Measurements from ENCODE around the gene XIST.
"Not testable (repeated sequence)": the region's sequence is repeated elsewhere in the genome, so short reads cannot be mapped to it uniquely, and the experiment has no call there.

Gene XIST

DNA sequence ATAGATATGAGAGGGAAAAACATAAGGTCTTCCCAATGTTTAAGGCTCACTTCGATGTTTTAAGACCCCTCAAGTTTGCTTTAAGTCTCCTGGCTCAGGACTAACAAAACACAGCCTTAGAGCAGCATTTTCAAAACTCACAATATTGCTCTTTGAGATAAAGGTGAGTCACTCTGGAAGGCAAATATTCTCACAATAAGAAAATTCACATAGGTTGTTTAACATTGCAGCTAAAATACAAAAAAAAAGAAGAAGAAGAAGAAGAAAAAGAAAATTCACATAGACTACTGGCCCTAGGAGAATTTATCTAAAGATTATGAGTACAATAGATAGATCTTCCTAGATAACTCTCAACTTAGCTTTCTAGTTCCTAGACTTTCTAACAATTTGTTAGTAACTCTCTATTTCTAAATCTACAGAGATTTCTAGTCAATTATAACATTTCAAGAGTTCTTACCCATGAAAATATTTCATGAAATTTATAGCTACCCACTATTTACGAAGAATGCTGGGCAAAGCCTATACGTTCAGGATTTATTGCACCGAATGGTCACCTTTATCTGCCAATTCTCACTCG lies 22.5 kb downstream of the XIST start:
- no peak overlapping the region for H3K4me3 ChIP-seq (ENCODE audit: low read depth in 1 of 5, low read length in 5 of 5)
- peaks cover 0 to 3% (median 0%) of the 10 kb centered on the region in 5 donors for H3K4me1 ChIP-seq (ENCODE audit: control insufficient read depth in 5 of 5, insufficient read depth in 5 of 5, low read length in 5 of 5)
- no peak overlapping the region for H3K9ac ChIP-seq (ENCODE audit: low read length in 5 of 5)
- no peaks in the 10 kb centered on the region for H3K27me3 ChIP-seq (ENCODE audit: control insufficient read depth in 5 of 5, insufficient read depth in 4 of 5, low read length in 5 of 5)
- H3K27ac ChIP-seq (ENCODE audit: low read depth, low read length), result no peak overlapping the region
- no peaks in the 10 kb centered on the region for H3K9me3 ChIP-seq (ENCODE audit: control insufficient read depth in 5 of 5, low read length in 5 of 5)
- peaks cover 33 to 58% (median 43%) of the 10 kb centered on the region in 5 donors for H3K36me3 ChIP-seq (ENCODE audit: control insufficient read depth in 5 of 5, insufficient read depth in 5 of 5, low read length in 5 of 5)

DNA sequence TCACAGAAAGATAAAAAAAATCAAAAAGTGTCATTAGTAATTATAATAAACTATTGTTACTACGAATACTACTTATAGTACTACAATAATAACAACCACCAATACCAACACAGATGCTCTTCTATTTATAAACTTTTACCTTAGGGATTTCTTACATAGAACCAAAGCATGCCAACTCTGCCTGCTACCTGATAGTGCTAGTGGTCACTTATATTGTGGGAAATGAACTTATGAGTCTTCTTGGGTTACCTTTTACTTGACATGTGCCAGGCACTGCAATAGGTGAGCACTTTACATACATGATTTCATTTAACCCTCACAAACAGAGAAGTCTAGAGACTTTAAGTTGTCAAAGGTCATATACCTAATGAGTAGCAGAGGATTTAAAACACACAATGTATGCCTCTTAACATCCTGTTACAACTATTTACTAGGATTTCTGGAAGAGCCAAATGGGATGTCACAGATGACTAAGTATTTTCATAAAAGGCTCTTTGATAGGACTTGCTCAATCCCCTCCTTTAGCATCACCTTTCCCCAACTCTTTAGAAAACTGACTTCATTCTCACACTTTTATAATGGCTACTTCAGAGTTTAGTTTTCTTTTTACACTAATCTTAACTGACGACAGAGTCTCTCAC lies 24.3 kb downstream of the XIST start:
- no peaks in the 10 kb centered on the region for H3K27me3 ChIP-seq (ENCODE audit: control insufficient read depth in 5 of 5, insufficient read depth in 4 of 5, low read length in 5 of 5)
- H3K4me1 ChIP-seq (ENCODE audit: control insufficient read depth in 5 of 5, insufficient read depth in 5 of 5, low read length in 5 of 5), result peaks cover 0 to 3% (median 0%) of the 10 kb centered on the region in 5 donors
- H3K9me3 ChIP-seq (ENCODE audit: control insufficient read depth in 5 of 5, low read length in 5 of 5), result no peaks in the 10 kb centered on the region
- no peak overlapping the region for H3K4me3 ChIP-seq (ENCODE audit: low read depth in 1 of 5, low read length in 5 of 5)
- H3K9ac ChIP-seq (ENCODE audit: low read length in 5 of 5), result no peak overlapping the region
- H3K27ac ChIP-seq (ENCODE audit: low read depth, low read length), result no peak overlapping the region
- peaks cover 35 to 65% (median 44%) of the 10 kb centered on the region in 5 donors for H3K36me3 ChIP-seq (ENCODE audit: control insufficient read depth in 5 of 5, insufficient read depth in 5 of 5, low read length in 5 of 5)

- Histone ChIP-seq H3K9ac (ENCODE audit: low read length in 5 of 5) (no peak overlapping the region), H3K27ac (ENCODE audit: low read depth, low read length) (no peak overlapping the region), H3K4me1 (ENCODE audit: control insufficient read depth in 5 of 5, insufficient read depth in 5 of 5, low read length in 5 of 5) (peaks cover 0 to 3% (median 0%) of the 10 kb centered on the region in 5 donors), H3K9me3 (ENCODE audit: control insufficient read depth in 5 of 5, low read length in 5 of 5) (no peaks in the 10 kb centered on the region), H3K4me3 (ENCODE audit: low read depth in 1 of 5, low read length in 5 of 5) (no peak overlapping the region), H3K27me3 (ENCODE audit: control insufficient read depth in 5 of 5, insufficient read depth in 4 of 5, low read length in 5 of 5) (no peaks in the 10 kb centered on the region), H3K36me3 (ENCODE audit: control insufficient read depth in 5 of 5, insufficient read depth in 5 of 5, low read length in 5 of 5) (peaks cover 35 to 59% (median 47%) of the 10 kb centered on the region in 5 donors)
Observed at GRCh38 chrX:73827406-73827805, 25.1 kb downstream of the XIST start.

GRCh38 chrX:73826996-73827395 lies 25.5 kb downstream of the XIST start:
- H3K4me1 ChIP-seq (ENCODE audit: control insufficient read depth in 5 of 5, insufficient read depth in 5 of 5, low read length in 5 of 5), result peaks cover 0 to 3% (median 0%) of the 10 kb centered on the region in 5 donors
- no peaks in the 10 kb centered on the region for H3K27me3 ChIP-seq (ENCODE audit: control insufficient read depth in 5 of 5, insufficient read depth in 4 of 5, low read length in 5 of 5)
- H3K27ac ChIP-seq (ENCODE audit: low read depth, low read length), result no peak overlapping the region
- no peaks in the 10 kb centered on the region for H3K9me3 ChIP-seq (ENCODE audit: control insufficient read depth in 5 of 5, low read length in 5 of 5)
- H3K36me3 ChIP-seq (ENCODE audit: control insufficient read depth in 5 of 5, insufficient read depth in 5 of 5, low read length in 5 of 5), result peaks cover 38 to 58% (median 47%) of the 10 kb centered on the region in 5 donors
- H3K4me3 ChIP-seq (ENCODE audit: low read depth in 1 of 5, low read length in 5 of 5), result no peak overlapping the region
- H3K9ac ChIP-seq (ENCODE audit: low read length in 5 of 5), result no peak overlapping the region

- Histone ChIP-seq H3K4me3 (ENCODE audit: low read depth in 1 of 5, low read length in 5 of 5) (no peak overlapping the region), H3K36me3 (ENCODE audit: control insufficient read depth in 5 of 5, insufficient read depth in 5 of 5, low read length in 5 of 5) (peaks cover 32 to 57% (median 45%) of the 10 kb centered on the region in 5 donors), H3K27me3 (ENCODE audit: control insufficient read depth in 5 of 5, insufficient read depth in 4 of 5, low read length in 5 of 5) (no peaks in the 10 kb centered on the region)
Observed at GRCh38 chrX:73825569-73825968, 26.9 kb downstream of the XIST start.

GRCh38 chrX:73823473-73824004 lies 29.0 kb downstream of the XIST start:
- Histone ChIP-seq H3K4me3 (ENCODE audit: low read depth in 1 of 5, low read length in 5 of 5) (no peak overlapping the region), H3K4me1 (ENCODE audit: control insufficient read depth in 5 of 5, insufficient read depth in 5 of 5, low read length in 5 of 5) (no peaks in the 10 kb centered on the region), H3K36me3 (ENCODE audit: control insufficient read depth in 5 of 5, insufficient read depth in 5 of 5, low read length in 5 of 5) (peaks cover 27 to 42% (median 36%) of the 10 kb centered on the region in 5 donors), H3K27me3 (ENCODE audit: control insufficient read depth in 5 of 5, insufficient read depth in 4 of 5, low read length in 5 of 5) (no peaks in the 10 kb centered on the region), H3K27ac (ENCODE audit: low read depth, low read length) (no peak overlapping the region), H3K9me3 (ENCODE audit: control insufficient read depth in 5 of 5, low read length in 5 of 5) (no peaks in the 10 kb centered on the region), H3K9ac (ENCODE audit: low read length in 5 of 5) (no peak overlapping the region)

More at GRCh38 chrX:73825569-73825968, 26.9 kb downstream of the XIST start:
- H3K9ac ChIP-seq (ENCODE audit: low read length in 5 of 5), result no peak overlapping the region
- H3K4me1 ChIP-seq (ENCODE audit: control insufficient read depth in 5 of 5, insufficient read depth in 5 of 5, low read length in 5 of 5), result peaks cover 0 to 3% (median 0%) of the 10 kb centered on the region in 5 donors
- no peak overlapping the region for H3K27ac ChIP-seq (ENCODE audit: low read depth, low read length)
- no peaks in the 10 kb centered on the region for H3K9me3 ChIP-seq (ENCODE audit: control insufficient read depth in 5 of 5, low read length in 5 of 5)

- Histone ChIP-seq H3K4me3 (ENCODE audit: low read depth in 1 of 5, low read length in 5 of 5) (no peak overlapping the region), H3K36me3 (ENCODE audit: control insufficient read depth in 5 of 5, insufficient read depth in 5 of 5, low read length in 5 of 5) (peaks cover 21 to 37% (median 31%) of the 10 kb centered on the region in 5 donors), H3K27me3 (ENCODE audit: control insufficient read depth in 5 of 5, insufficient read depth in 4 of 5, low read length in 5 of 5) (no peaks in the 10 kb centered on the region), H3K9me3 (ENCODE audit: control insufficient read depth in 5 of 5, low read length in 5 of 5) (no peaks in the 10 kb centered on the region), H3K9ac (ENCODE audit: low read length in 5 of 5) (no peak overlapping the region), H3K27ac (ENCODE audit: low read depth, low read length) (no peak overlapping the region), H3K4me1 (ENCODE audit: control insufficient read depth in 5 of 5, insufficient read depth in 5 of 5, low read length in 5 of 5) (peaks cover 0 to 3% (median under 1%) of the 10 kb centered on the region in 5 donors)
Observed at GRCh38 chrX:73822775-73823174, 29.7 kb downstream of the XIST start.

DNA sequence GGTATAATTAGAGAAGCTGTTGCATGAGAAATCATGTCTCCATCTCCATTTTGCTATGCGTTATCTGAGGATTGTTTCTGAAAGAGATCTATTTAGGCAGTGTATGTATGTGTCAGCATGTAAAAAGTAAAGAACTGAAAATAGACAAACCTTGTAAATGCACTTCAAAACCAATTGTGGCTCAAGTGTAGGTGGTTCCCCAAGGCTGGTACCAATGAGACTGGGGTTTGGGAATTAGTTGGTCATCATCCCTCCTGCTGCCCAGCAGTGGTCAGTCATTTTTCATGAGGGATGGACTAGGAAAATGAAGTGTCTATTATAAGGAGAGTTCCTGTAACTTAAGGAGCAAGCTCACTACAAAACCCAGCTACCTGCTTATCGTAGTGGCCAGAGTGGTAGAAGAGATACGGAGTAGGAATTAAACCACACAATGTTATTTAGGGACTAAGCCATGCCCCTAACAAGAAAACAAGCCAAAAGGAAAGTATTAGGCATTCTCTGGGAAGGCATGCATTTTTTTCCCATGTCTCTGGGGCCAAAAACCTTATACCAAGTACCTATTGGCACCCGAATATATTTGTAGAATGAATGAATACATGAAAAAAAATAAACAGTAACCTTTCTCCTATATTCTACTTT lies 30.5 kb downstream of the XIST start:
- Histone ChIP-seq H3K27me3 (ENCODE audit: control insufficient read depth in 5 of 5, insufficient read depth in 4 of 5, low read length in 5 of 5) (no peaks in the 10 kb centered on the region), H3K9me3 (ENCODE audit: control insufficient read depth in 5 of 5, low read length in 5 of 5) (no peaks in the 10 kb centered on the region), H3K36me3 (ENCODE audit: control insufficient read depth in 5 of 5, insufficient read depth in 5 of 5, low read length in 5 of 5) (peaks cover 19 to 35% (median 24%) of the 10 kb centered on the region in 5 donors), H3K27ac (ENCODE audit: low read depth, low read length) (no peak overlapping the region), H3K4me3 (ENCODE audit: low read depth in 1 of 5, low read length in 5 of 5) (no peak overlapping the region), H3K9ac (ENCODE audit: low read length in 5 of 5) (no peak overlapping the region), H3K4me1 (ENCODE audit: control insufficient read depth in 5 of 5, insufficient read depth in 5 of 5, low read length in 5 of 5) (peaks cover 0 to 9% (median 3%) of the 10 kb centered on the region in 5 donors)

DNA sequence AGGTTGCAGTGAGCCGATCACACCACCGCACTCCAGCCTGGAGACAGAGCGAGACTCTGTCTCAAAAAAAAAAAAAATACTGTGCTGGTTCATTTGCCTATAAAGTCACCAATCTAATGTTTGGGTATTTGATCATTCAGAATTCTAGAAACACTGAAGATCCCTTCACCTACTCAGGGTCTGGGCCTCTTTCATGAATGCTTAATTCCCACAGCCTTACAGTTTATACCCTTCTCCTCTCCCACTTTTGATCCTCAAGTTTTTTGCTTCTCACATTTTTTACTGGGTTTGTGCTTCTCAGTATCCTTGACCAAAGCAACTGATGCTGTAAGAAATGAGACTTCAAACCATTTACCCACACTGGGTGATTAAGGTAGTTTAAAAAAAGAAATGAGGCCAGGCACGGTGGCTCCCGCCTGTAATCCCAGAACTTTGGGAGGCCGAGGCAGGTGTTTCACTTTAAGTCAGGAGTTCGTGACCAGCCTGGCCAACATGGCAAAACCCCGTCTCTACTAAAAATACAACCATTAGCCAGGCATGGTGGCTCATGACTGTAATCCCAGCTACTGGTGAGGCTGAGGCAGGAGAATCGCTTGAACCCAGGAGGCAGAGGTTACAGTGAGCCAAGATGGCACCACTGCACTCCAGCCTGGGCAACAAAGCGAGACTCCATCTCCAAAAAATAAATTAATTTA lies 32.5 kb downstream of the XIST start:
- H3K9me3 ChIP-seq (ENCODE audit: control insufficient read depth in 5 of 5, low read length in 5 of 5); H3K4me3 ChIP-seq (ENCODE audit: low read depth in 1 of 5, low read length in 5 of 5): not testable (repeated sequence)

More for the DNA sequence above, 32.5 kb downstream of the XIST start:
- H3K4me1 ChIP-seq (ENCODE audit: control insufficient read depth in 5 of 5, insufficient read depth in 5 of 5, low read length in 5 of 5), result peaks cover 0 to 10% (median 3%) of the 10 kb centered on the region in 5 donors
- H3K27me3 ChIP-seq (ENCODE audit: control insufficient read depth in 5 of 5, insufficient read depth in 4 of 5, low read length in 5 of 5); H3K27ac ChIP-seq (ENCODE audit: low read depth, low read length); H3K9ac ChIP-seq (ENCODE audit: low read length in 5 of 5): not testable (repeated sequence)
- peaks cover 5 to 17% (median 12%) of the 10 kb centered on the region in 5 donors for H3K36me3 ChIP-seq (ENCODE audit: control insufficient read depth in 5 of 5, insufficient read depth in 5 of 5, low read length in 5 of 5)

All from subcutaneous abdominal adipose tissue (tissue), 5 donors.